HUES6 (cell line): ENCODE data around the gene TIMM13.
"Not testable (repeated sequence)": the region's sequence is repeated elsewhere in the genome, so short reads cannot be mapped to it uniquely, and the experiment has no call there.

Experiments used
- H3K27ac ChIP-seq: 2 replicates; pipeline ENCODE4 v1.7.0; 2013; ENCODE audit warnings: low read depth, mild to moderate bottlenecking, low read length, inconsistent platforms
- H3K27me3 ChIP-seq: 2 replicates; pipeline ENCODE4 v1.6.1; 2013; ENCODE audit warnings: low read length; ENCODE audit not compliant: control insufficient read depth, insufficient read depth
- H3K36me3 ChIP-seq: 2 replicates; pipeline ENCODE4 v1.6.1; 2013; ENCODE audit warnings: low read length; ENCODE audit not compliant: control insufficient read depth, insufficient read depth
- H3K4me1 ChIP-seq: 2 replicates; pipeline ENCODE4 v1.6.1; 2013; ENCODE audit warnings: low read length; ENCODE audit not compliant: control insufficient read depth, insufficient read depth
- H3K4me3 ChIP-seq: 2 replicates; pipeline ENCODE4 v1.5.1; 2013; ENCODE audit warnings: low read depth, low read length
- H3K9ac ChIP-seq: one replicate; pipeline ENCODE4 v1.6.1; 2013; ENCODE audit warnings: mild to moderate bottlenecking, low read length
- H3K9me3 ChIP-seq: 2 replicates; pipeline ENCODE4 v1.6.1; 2013; ENCODE audit warnings: low read depth, low read length; ENCODE audit not compliant: control insufficient read depth, insufficient read depth

Gene TIMM13

DNA sequence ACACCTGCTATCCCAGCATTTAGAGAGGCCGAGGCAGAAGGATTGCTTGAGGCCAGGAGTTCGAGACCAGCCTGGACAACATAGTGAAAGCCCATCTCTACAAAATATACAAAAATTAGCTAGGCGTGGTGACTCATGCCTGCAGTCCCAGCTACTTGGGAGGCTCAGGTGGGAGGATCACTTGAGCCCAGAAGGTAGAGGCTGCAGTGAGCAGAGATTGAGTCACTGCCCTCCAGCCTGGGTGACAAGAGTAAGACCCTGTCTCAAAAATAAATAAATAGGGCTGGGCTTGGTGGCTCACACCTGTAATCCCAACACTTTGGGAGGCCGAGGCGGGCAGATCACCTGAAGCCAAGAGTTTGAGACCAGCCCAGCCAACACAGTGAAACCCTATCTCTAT is 36.3 kb upstream of the TIMM13 start:
- H3K9ac ChIP-seq = not testable (repeated sequence)

GRCh38 chr19:2462635-2463421 is 35.4 kb upstream of the TIMM13 start:
- peaks cover 2% of the 10 kb centered on the region; the same call in 1 of the 2 replicates for H3K4me1 ChIP-seq
- peak overlapping the region; percentile 68; the same call in 1 of the 2 replicates for H3K27ac ChIP-seq
- H3K36me3 ChIP-seq = no peaks in the 10 kb centered on the region
- H3K9ac ChIP-seq = peak overlapping the region; percentile 73
- H3K4me3 ChIP-seq = peak overlapping the region; percentile 63
- H3K9me3 ChIP-seq = no peaks in the 10 kb centered on the region
- H3K27me3 ChIP-seq = no peaks in the 10 kb centered on the region

More for the DNA sequence above, 36.3 kb upstream of the TIMM13 start:
- not testable (repeated sequence) for H3K27me3 ChIP-seq, H3K4me1 ChIP-seq, H3K9me3 ChIP-seq, H3K27ac ChIP-seq, H3K4me3 ChIP-seq, H3K36me3 ChIP-seq

GRCh38 chr19:2461751-2462634 is 34.6 kb upstream of the TIMM13 start:
- H3K4me1 ChIP-seq = peaks cover 4% of the 10 kb centered on the region; the same call in 1 of the 2 replicates
- peak overlapping the region; percentile 73 for H3K9ac ChIP-seq
- peak overlapping the region; percentile 65; the same call in 1 of the 2 replicates for H3K27ac ChIP-seq
- peak overlapping the region; percentile 63 for H3K4me3 ChIP-seq
- no peaks in the 10 kb centered on the region for H3K27me3 ChIP-seq
- H3K36me3 ChIP-seq = no peaks in the 10 kb centered on the region
- no peaks in the 10 kb centered on the region for H3K9me3 ChIP-seq

DNA sequence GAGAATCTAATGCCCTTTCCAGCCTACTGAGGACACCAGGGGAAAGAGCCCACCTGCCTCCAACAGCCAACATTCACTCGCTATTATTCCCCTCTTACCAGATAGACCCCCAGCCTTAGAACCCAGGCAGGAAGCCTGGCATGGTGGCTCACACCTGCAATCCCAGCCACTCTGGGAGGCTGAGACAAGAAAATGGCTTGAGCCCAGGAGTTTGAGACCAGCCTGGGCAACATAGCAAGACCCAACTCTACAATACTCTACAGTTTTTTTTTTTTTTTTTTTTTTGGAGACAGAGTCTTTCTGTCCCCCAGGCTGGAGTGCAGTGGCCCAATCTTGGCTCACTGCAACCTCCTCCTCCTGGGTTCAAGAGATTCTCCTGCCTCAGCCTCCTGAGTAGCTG is 32.9 kb upstream of the TIMM13 start:
- Histone ChIP-seq H3K9me3 (no peaks in the 10 kb centered on the region), H3K4me3 (no peak overlapping the region), H3K4me1 (peaks cover 5% of the 10 kb centered on the region; the same call in 1 of the 2 replicates), H3K27me3 (no peaks in the 10 kb centered on the region), H3K27ac (no peak overlapping the region), H3K36me3 (no peaks in the 10 kb centered on the region), H3K9ac (no peak overlapping the region)

GRCh38 chr19:2458776-2459175 is 31.4 kb upstream of the TIMM13 start:
- not testable (repeated sequence) for H3K27ac ChIP-seq, H3K27me3 ChIP-seq, H3K4me3 ChIP-seq, H3K9ac ChIP-seq, H3K36me3 ChIP-seq, H3K9me3 ChIP-seq
- H3K4me1 ChIP-seq = peaks cover 14% of the 10 kb centered on the region; the same call in 1 of the 2 replicates

- Histone ChIP-seq H3K36me3 (0 out of 2 replicates have a peak, but pooled peaks cover 1% of the 10 kb centered on the region), H3K27me3 (no peaks in the 10 kb centered on the region), H3K27ac (no peak overlapping the region), H3K9me3 (no peaks in the 10 kb centered on the region), H3K4me3 (no peak overlapping the region), H3K9ac (no peak overlapping the region), H3K4me1 (peaks cover 17% of the 10 kb centered on the region; the same call in 1 of the 2 replicates)
Measured at GRCh38 chr19:2458054-2458453, 30.7 kb upstream of the TIMM13 start.

GRCh38 chr19:2457394-2458037 is 30.1 kb upstream of the TIMM13 start:
- Histone ChIP-seq H3K27me3 (no peaks in the 10 kb centered on the region), H3K4me1 (peaks cover 17% of the 10 kb centered on the region; the same call in 1 of the 2 replicates), H3K9me3 (no peaks in the 10 kb centered on the region), H3K4me3 (peak overlapping the region; percentile 43), H3K27ac (no peak overlapping the region), H3K36me3 (0 out of 2 replicates have a peak, but pooled peaks cover 2% of the 10 kb centered on the region), H3K9ac (peak overlapping the region; percentile 36)

DNA sequence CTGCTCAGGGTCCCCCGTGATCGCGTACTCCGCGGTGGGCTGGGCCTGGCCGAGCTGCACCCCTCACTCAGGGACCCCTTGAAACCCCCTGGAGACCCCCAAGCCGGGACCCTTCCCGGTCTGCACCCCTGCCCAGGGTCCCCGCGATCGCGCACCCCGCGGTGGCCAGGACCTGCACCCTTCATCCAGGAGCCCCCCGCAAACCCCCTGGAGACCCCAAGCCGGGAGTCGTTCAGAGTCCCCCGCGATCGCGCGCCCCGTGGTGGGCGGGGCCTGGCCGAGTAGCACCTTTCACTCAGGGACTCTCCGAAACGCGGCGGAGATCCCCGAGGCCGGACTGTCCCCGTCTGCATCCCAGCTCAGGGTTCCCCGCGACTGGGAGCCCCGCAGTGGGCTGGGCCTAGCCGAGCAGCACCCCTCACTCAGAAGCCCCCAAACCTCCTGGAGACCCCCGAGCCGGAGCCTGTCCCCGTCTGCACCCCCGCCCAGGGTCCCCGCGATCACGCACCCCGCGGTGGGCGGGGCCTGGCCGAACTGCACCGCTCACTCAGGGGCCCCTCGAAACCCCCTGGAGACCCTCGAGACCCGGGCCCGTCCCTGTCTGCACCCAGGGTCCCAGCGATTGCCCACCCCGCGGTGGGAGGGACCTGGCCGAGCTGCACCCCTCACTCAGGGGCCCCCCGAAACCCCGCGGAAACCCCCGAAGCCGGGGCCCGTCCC is 28.6 kb upstream of the TIMM13 start:
- Histone ChIP-seq H3K36me3 (peaks cover 5% of the 10 kb centered on the region; the same call in 1 of the 2 replicates), H3K9me3 (no peaks in the 10 kb centered on the region), H3K9ac (peak overlapping the region; percentile 98), H3K27me3 (no peaks in the 10 kb centered on the region), H3K4me3 (peak overlapping the region; percentile 87), H3K27ac (peak overlapping the region; percentile 91; the same call in 1 of the 2 replicates), H3K4me1 (peaks cover 17% of the 10 kb centered on the region; the same call in 1 of the 2 replicates)

DNA sequence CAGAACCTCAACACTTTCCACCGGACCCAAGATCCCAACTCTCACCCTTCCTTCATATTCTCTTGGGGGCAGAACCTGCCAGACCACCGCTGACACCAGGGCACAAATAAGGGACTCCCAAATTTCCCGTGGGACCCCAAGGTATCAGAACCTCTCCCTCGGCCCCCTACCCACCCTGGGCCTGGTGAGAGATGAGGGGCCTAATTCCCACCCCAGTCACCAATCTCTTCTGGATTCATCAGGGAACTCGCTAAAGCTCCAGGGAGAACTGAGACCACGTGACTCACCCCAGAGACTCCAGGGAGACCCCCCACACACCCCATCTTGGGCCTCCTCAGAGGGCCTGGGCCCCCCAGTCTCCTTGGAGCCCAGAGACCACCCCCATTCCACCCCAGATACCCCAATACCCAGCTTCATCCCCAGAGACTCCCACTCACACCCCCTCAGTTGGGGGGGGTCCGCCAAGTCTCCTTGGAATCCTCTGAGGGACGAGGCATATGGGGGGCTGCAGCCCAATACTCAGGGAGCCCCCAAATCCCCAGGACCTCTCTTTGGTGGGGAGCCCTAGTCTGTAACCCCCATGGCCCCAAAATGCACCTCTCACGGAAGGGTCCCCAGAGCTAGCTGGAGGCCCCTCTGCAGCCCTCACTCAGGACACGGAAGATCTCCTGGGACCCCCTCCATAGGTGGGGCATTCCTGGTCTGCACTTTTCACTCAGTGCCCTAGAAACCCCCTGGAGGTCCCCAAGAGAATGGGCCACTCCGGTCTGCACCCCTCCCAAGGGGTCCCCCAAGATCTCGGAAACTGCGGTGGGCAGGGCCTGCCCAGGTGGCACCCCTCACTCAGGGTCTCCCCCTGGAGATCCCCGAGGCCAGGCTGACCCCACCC is 27.8 kb upstream of the TIMM13 start:
- no peaks in the 10 kb centered on the region for H3K27me3 ChIP-seq
- H3K9me3 ChIP-seq = no peaks in the 10 kb centered on the region
- no peak overlapping the region; the same call in 1 of the 2 replicates for H3K27ac ChIP-seq
- peaks cover 7% of the 10 kb centered on the region; the same call in 1 of the 2 replicates for H3K36me3 ChIP-seq
- H3K4me1 ChIP-seq = peaks cover 17% of the 10 kb centered on the region; the same call in 1 of the 2 replicates
- peak overlapping the region; percentile 98 for H3K9ac ChIP-seq
- peak overlapping the region; percentile 87 for H3K4me3 ChIP-seq
